Esophagus muscularis mucosa (tissue), 4 donors: ENCODE data around the gene POLRMT.

ENCODE experiments used
- EP300 ChIP-seq: sonication (generic); formaldehyde crosslinking; IDR thresholded peaks from one replicate; pipeline ENCODE4 v1.6.1; 2017; ENCODE audit warnings: antibody characterized with exemption
- POLR2A ChIP-seq: fragments of 450-650 bp; IDR thresholded peaks from one replicate; pipeline ENCODE4 v1.6.1; 2017; ENCODE audit warnings: antibody characterized with exemption, moderate library complexity, mild to moderate bottlenecking, low read depth
- POLR2AphosphoS5 ChIP-seq, 2 donors: sonication (generic); formaldehyde crosslinking; IDR thresholded peaks; one replicate each; pipeline ENCODE4 v1.6.1; 2017; ENCODE audit warnings: antibody characterized with exemption in 2 of 2
- TF ChIP-seq, protein P1 (sequence below), 3 experiments: fragments of 200-600 bp in 2 of 3; fragments of 450-650 bp in 1 of 3; sonication (generic) in 2 of 3; IDR thresholded peaks; one replicate each; pipeline ENCODE4 v1.5.1; 2017 to 2019; ENCODE audit warnings: antibody characterized with exemption in 3 of 3, mild to moderate bottlenecking in 2 of 3, moderate library complexity in 1 of 3

DNA sequence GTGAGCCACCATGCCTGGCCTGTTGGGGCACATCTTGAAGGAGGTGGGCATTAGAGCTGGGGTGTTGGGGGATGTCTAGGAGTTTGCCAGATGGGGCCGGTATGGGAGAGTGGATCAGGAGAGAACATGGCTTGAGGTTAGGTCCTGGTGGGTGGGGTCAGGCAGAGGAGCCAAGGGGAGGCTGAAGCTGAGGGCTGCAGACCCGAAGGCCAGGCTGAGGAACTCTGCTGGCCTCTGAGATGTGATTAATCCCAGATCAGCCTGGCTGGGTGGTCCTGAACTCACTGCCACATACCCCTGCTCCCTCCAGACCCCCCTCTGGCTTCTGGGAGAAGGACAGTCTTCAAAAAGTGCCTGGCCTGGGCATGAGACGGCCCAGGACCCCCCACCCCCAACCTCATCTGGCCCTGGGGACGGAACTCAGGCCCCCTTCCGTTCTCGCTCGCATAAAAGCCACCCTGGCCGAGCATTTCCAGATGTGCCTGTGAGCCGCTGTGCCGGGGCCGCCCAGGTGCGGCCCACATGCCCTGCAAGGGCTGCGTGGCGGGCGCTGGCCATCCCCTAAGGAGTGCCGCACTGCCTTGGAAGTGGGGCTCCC lies 45.6 kb upstream of the POLRMT start:
- no peak for TF ChIP-seq POLR2A
- TF ChIP-seq, protein P1, sequence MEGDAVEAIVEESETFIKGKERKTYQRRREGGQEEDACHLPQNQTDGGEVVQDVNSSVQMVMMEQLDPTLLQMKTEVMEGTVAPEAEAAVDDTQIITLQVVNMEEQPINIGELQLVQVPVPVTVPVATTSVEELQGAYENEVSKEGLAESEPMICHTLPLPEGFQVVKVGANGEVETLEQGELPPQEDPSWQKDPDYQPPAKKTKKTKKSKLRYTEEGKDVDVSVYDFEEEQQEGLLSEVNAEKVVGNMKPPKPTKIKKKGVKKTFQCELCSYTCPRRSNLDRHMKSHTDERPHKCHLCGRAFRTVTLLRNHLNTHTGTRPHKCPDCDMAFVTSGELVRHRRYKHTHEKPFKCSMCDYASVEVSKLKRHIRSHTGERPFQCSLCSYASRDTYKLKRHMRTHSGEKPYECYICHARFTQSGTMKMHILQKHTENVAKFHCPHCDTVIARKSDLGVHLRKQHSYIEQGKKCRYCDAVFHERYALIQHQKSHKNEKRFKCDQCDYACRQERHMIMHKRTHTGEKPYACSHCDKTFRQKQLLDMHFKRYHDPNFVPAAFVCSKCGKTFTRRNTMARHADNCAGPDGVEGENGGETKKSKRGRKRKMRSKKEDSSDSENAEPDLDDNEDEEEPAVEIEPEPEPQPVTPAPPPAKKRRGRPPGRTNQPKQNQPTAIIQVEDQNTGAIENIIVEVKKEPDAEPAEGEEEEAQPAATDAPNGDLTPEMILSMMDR (IDR thresholded peaks at IDR 0.05) = no peak
- no peak for TF ChIP-seq POLR2AphosphoS5 (IDR thresholded peaks at IDR 0.05)
- no peak for TF ChIP-seq EP300
